PFSK-1 (cell line): ENCODE measurements around the gene DISP3.

ENCODE experiments used
- FOXP2 ChIP-seq: optimal IDR thresholded peaks from 2 replicates; pipeline ENCODE3; 2011; ENCODE audit warnings: borderline replicate concordance, control low read depth, inconsistent platforms; ENCODE audit not compliant: insufficient read depth; ENCODE audit errors: extremely low read length, extremely low read depth
- POLR2AphosphoS5 ChIP-seq: IDR thresholded peaks from 2 replicates; pipeline ENCODE4 v1.6.1; 2012; ENCODE audit warnings: low read depth, mild to moderate bottlenecking, control low read depth, low read length, moderate library complexity
- REST ChIP-seq, 2 experiments: IDR thresholded peaks; 2 replicates each; pipeline versions ENCODE4 v1.6.1 to v1.8.0; 2011 to 2012; ENCODE audit warnings: low read depth in 2 of 2, low read length in 2 of 2, control low read depth in 1 of 2, inconsistent platforms in 1 of 2, mild to moderate bottlenecking in 1 of 2, moderate library complexity in 1 of 2; ENCODE audit not compliant: insufficient read depth in 1 of 2
- SIN3A ChIP-seq: IDR thresholded peaks from 2 replicates; pipeline ENCODE4 v1.6.1; 2012; ENCODE audit warnings: mild to moderate bottlenecking, low read length, moderate library complexity, borderline replicate concordance; ENCODE audit not compliant: insufficient read depth
- TAF1 ChIP-seq: IDR thresholded peaks from 2 replicates; pipeline ENCODE4 v1.6.1; 2012; ENCODE audit warnings: low read length, control low read depth, borderline replicate concordance; ENCODE audit not compliant: insufficient read depth

Gene DISP3

GRCh38 chr1:11581445-11581991 is 102.6 kb downstream of the DISP3 start:
- TF ChIP-seq TAF1: no peak

- TF ChIP-seq SIN3A (no peak), TAF1 (no peak), FOXP2 (no peak), REST (IDR thresholded peaks at IDR 0.05; ENCODE audit: insufficient read depth in 1 of 2, low read depth in 2 of 2, low read length in 2 of 2) (no peak), POLR2AphosphoS5 (no peak)
Measured at GRCh38 chr1:11585389-11585788, 106.4 kb downstream of the DISP3 start.
